HCT116 (cell line): ENCODE data around the gene LRCH3. TPM values are rescaled to one million over a fixed set of nuclear protein-coding genes. Genes with fewer than 3 reads are reported as not detected.

Experiments used
- ATAC-seq: fragments of 200-7000 bp; cut with Tn5 transposase; 2 replicates; pipeline ENCODE4 v1.9.1; 2020; ENCODE audit warnings: mild to moderate bottlenecking, moderate library complexity
- BruUV-seq: library from RNA; stranded (reverse); fragments of 400-500 nt; replicated peaks from 2 replicates; lab custom pipeline; 2021; lab: Mats Ljungman, UMichigan
- CTCF ChIA-PET: fragments of 300-600 bp; sonication (Branson Sonifier 250); formaldehyde crosslinking; loops from one replicate; lab custom pipeline; 2021; ENCODE audit warnings: antibody characterized with exemption; lab: Charles Lee
- POLR2A ChIA-PET: fragments of 300-600, 350-600 bp; sonication (Branson Sonifier 250); formaldehyde crosslinking; loops from one replicate; lab custom pipeline; 2021; ENCODE audit warnings: antibody characterized with exemption; lab: Charles Lee
- RAD21 ChIA-PET, 2 experiments: fragments of 300-600 bp; sonication (Branson Sonifier 250); formaldehyde crosslinking; loops; one replicate each; lab custom pipeline; 2023; ENCODE audit warnings: low total read pairs in 2 of 2; ENCODE audit not compliant: uncharacterized antibody in 2 of 2, unreplicated experiment in 2 of 2, low non-redundant PET in 1 of 2; lab: Charles Lee
- DNase-seq: peaks from one replicate; pipeline ENCODE4 v3.0.0-alpha.2; 2010; ENCODE audit warnings: low read depth, low spot score
- H2AFZ ChIP-seq: fragments of 200-600 bp; shearing (Covaris generic), sonication (generic); 2 replicates; pipeline ENCODE4 v1.6.1; 2017; ENCODE audit warnings: low read depth, mixed run types, mixed read lengths, antibody characterized with exemption, low read length; ENCODE audit not compliant: poor library complexity, severe bottlenecking
- H3K27ac ChIP-seq: 2 replicates; pipeline ENCODE4 v1.5.1; 2012; ENCODE audit warnings: low read depth, low read length
- H3K27me3 ChIP-seq: fragments of 200-600 bp; sonication (generic); 2 replicates; pipeline ENCODE4 v1.6.1; 2016; ENCODE audit warnings: mixed run types, low read length, mixed read lengths; ENCODE audit not compliant: insufficient read depth
- H3K36me3 ChIP-seq, 2 experiments: fragments of 200-500 bp in 1 of 2; fragments of 200-600 bp in 1 of 2; sonication (Bioruptor generic) in 1 of 2; sonication (generic) in 1 of 2; 2 replicates each; pipeline versions ENCODE4 v1.5.1 to v1.6.1; 2014 to 2016; ENCODE audit warnings: low read length in 2 of 2, inconsistent platforms in 1 of 2, mixed read lengths in 1 of 2, mixed run types in 1 of 2; ENCODE audit not compliant: insufficient read depth in 2 of 2, control insufficient read depth in 1 of 2
- H3K4me1 ChIP-seq, 2 experiments: fragments of 200-600 bp in 1 of 2; sonication (generic) in 1 of 2; 2 replicates each; pipeline versions ENCODE4 v1.5.1 to v1.6.1; 2012 to 2017; ENCODE audit warnings: low read length in 2 of 2, inconsistent platforms in 1 of 2, mild to moderate bottlenecking in 1 of 2, mixed read lengths in 1 of 2, mixed run types in 1 of 2, moderate library complexity in 1 of 2; ENCODE audit not compliant: insufficient read depth in 2 of 2, control insufficient read depth in 1 of 2
- H3K4me2 ChIP-seq: fragments of 200-600 bp; sonication (generic); 2 replicates; pipeline ENCODE4 v1.6.1; 2017; ENCODE audit warnings: mixed run types, low read length, mixed read lengths
- H3K4me3 ChIP-seq, 2 experiments: fragments of 200-600 bp in 1 of 2; sonication (generic) in 1 of 2; replicated peaks in 1 of 2; 2 replicates each; pipeline ENCODE4 v1.5.1; 2011 to 2016; ENCODE audit warnings: low read length in 2 of 2, control low read depth in 1 of 2, low read depth in 1 of 2, mild to moderate bottlenecking in 1 of 2, mixed read lengths in 1 of 2, mixed run types in 1 of 2
- H3K79me2 ChIP-seq: fragments of 200-600 bp; sonication (generic); 2 replicates; pipeline ENCODE4 v1.6.1; 2017; ENCODE audit warnings: mild to moderate bottlenecking, mixed run types, low read length, moderate library complexity, mixed read lengths; ENCODE audit not compliant: insufficient read depth
- H3K9ac ChIP-seq: fragments of 200-600 bp; sonication (generic); 2 replicates; pipeline ENCODE4 v1.6.1; 2016; ENCODE audit warnings: low read length, mixed read lengths
- H3K9me2 ChIP-seq: fragments of 200-600 bp; sonication (generic), shearing (Covaris generic); 2 replicates; pipeline ENCODE4 v1.6.1; 2017; ENCODE audit warnings: mixed run types, mild to moderate bottlenecking, moderate library complexity; ENCODE audit not compliant: insufficient read depth
- H3K9me3 ChIP-seq, 2 experiments: fragments of 200-500 bp in 1 of 2; fragments of 200-600 bp in 1 of 2; sonication (Bioruptor generic) in 1 of 2; sonication (generic) in 1 of 2; 2 replicates each; pipeline ENCODE4 v1.6.1; 2014 to 2017; ENCODE audit warnings: low read length in 2 of 2, mixed read lengths in 2 of 2, inconsistent platforms in 1 of 2, low read depth in 1 of 2, mild to moderate bottlenecking in 1 of 2, mixed run types in 1 of 2, moderate library complexity in 1 of 2; ENCODE audit not compliant: control insufficient read depth in 1 of 2, insufficient read depth in 1 of 2
- H4K20me1 ChIP-seq: fragments of 200-600 bp; sonication (generic), shearing (Covaris generic); 2 replicates; pipeline ENCODE4 v1.6.1; 2017; ENCODE audit warnings: mixed run types, mild to moderate bottlenecking, moderate library complexity; ENCODE audit not compliant: insufficient read depth
- EZH2phosphoT487 ChIP-seq: fragments of 200-600 bp; IDR thresholded peaks from 2 replicates; pipeline ENCODE4 v1.6.1; 2018; ENCODE audit warnings: antibody characterized with exemption, borderline replicate concordance
- FOSL1 ChIP-seq: IDR thresholded peaks from 2 replicates; pipeline ENCODE4 v1.6.1; 2012; ENCODE audit warnings: low read depth
- SIN3A ChIP-seq: IDR thresholded peaks from 2 replicates; pipeline ENCODE4 v1.6.1; 2012; ENCODE audit warnings: low read depth
- TCF7L2 ChIP-seq: IDR thresholded peaks from 2 replicates; pipeline ENCODE4 v1.7.0; 2011; ENCODE audit warnings: borderline replicate concordance, inconsistent platforms; ENCODE audit not compliant: insufficient read depth, insufficient read length; ENCODE audit errors: extremely low read depth
- YY1 ChIP-seq: IDR thresholded peaks from 2 replicates; pipeline ENCODE4 v1.6.1; 2011; ENCODE audit warnings: low read length, low read depth, moderate library complexity, mild to moderate bottlenecking; ENCODE audit not compliant: insufficient replicate concordance; ENCODE audit errors: extremely low read depth
- intact Hi-C: fragments of 100-400 bp; cut with micrococcal nuclease; formaldehyde crosslinking; loops from 2 replicates; pipeline ENCODE4 v1.10.0; 2022
- total RNA-seq: library from RNA; stranded (reverse); gene quantifications from one replicate; pipeline ENCODE4 v1.2.1, GENCODE V29; 2021; ENCODE audit not compliant: unreplicated experiment
- TF ChIP-seq, protein P1 (sequence below): IDR thresholded peaks from 2 replicates; pipeline ENCODE4 v1.6.1; 2011; ENCODE audit warnings: mild to moderate bottlenecking, low read length, moderate library complexity; ENCODE audit not compliant: insufficient replicate concordance; ENCODE audit errors: extremely low read depth
- TF ChIP-seq, protein P2 (sequence below), 3 experiments: fragments of 200-600 bp in 1 of 3; sonication (generic) in 1 of 3; IDR thresholded peaks in 2 of 3; conservative IDR thresholded peaks in 1 of 3; 2 replicates each; pipeline ENCODE4 v1.5.1; 2012 to 2017; ENCODE audit warnings: low read depth in 2 of 3, low read length in 2 of 3, antibody characterized with exemption in 1 of 3, borderline replicate concordance in 1 of 3, control low read depth in 1 of 3, mild to moderate bottlenecking in 1 of 3, mixed read lengths in 1 of 3, mixed run types in 1 of 3, moderate library complexity in 1 of 3; ENCODE audit not compliant: insufficient read depth in 1 of 3

Gene LRCH3
- total RNA-seq, 1 experiment from 2014 or later: 38.1 TPM

GRCh38 chr3:197800379-197800778, 9.3 kb downstream of the LRCH3 start:
- CTCF ChIA-PET: interaction anchor here (0.6 kb wide), 1 partner anchor 1985 kb away, joined by 3 read pairs; no protein-coding TSS in a partner anchor
- Histone ChIP-seq H3K9ac (no peak overlapping the region), H4K20me1 (no peaks in the 10 kb centered on the region), H3K79me2 (peaks cover 70% of the 10 kb centered on the region), H3K9me3 (no peaks in the 10 kb centered on the region), H3K9me2 (no peaks in the 10 kb centered on the region), H3K4me2 (no peak overlapping the region), H3K36me3 (no peaks in the 10 kb centered on the region)
- ATAC-seq: no peak
- intact Hi-C loops: no loop called here
- TF ChIP-seq, protein P1, sequence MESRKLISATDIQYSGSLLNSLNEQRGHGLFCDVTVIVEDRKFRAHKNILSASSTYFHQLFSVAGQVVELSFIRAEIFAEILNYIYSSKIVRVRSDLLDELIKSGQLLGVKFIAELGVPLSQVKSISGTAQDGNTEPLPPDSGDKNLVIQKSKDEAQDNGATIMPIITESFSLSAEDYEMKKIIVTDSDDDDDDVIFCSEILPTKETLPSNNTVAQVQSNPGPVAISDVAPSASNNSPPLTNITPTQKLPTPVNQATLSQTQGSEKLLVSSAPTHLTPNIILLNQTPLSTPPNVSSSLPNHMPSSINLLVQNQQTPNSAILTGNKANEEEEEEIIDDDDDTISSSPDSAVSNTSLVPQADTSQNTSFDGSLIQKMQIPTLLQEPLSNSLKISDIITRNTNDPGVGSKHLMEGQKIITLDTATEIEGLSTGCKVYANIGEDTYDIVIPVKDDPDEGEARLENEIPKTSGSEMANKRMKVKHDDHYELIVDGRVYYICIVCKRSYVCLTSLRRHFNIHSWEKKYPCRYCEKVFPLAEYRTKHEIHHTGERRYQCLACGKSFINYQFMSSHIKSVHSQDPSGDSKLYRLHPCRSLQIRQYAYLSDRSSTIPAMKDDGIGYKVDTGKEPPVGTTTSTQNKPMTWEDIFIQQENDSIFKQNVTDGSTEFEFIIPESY: no peak
- no peak for TF ChIP-seq TCF7L2
- no peak for TF ChIP-seq YY1
- no peak for TF ChIP-seq FOSL1
- TF ChIP-seq, protein P2, sequence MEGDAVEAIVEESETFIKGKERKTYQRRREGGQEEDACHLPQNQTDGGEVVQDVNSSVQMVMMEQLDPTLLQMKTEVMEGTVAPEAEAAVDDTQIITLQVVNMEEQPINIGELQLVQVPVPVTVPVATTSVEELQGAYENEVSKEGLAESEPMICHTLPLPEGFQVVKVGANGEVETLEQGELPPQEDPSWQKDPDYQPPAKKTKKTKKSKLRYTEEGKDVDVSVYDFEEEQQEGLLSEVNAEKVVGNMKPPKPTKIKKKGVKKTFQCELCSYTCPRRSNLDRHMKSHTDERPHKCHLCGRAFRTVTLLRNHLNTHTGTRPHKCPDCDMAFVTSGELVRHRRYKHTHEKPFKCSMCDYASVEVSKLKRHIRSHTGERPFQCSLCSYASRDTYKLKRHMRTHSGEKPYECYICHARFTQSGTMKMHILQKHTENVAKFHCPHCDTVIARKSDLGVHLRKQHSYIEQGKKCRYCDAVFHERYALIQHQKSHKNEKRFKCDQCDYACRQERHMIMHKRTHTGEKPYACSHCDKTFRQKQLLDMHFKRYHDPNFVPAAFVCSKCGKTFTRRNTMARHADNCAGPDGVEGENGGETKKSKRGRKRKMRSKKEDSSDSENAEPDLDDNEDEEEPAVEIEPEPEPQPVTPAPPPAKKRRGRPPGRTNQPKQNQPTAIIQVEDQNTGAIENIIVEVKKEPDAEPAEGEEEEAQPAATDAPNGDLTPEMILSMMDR (IDR thresholded peaks at IDR 0.05 in 2 of 3, conservative IDR thresholded peaks at IDR 0.05 in 1 of 3; ENCODE audit: borderline replicate concordance in 1 of 3, insufficient read depth in 1 of 3, low read depth in 2 of 3, low read length in 2 of 3): no peak
- TF ChIP-seq SIN3A: no peak
- no peak for TF ChIP-seq EZH2phosphoT487
- TF ChIP-seq, all 23 proteins: peak for 0
- ChIA-PET POLR2A (no interaction called here), RAD21 (no interaction called here)
- Histone ChIP-seq H3K27ac (no peak overlapping the region), H3K4me3 (no peak overlapping the region), H2AFZ (no peak overlapping the region), H3K27me3 (no peaks in the 10 kb centered on the region), H3K4me1 (no peaks in the 10 kb centered on the region)
- no TSS peak for BruUV-seq
- no peak for DNase-seq
